Stimulated activated naive CD8-positive, alpha-beta T cell treated with anti-CD3 and anti-CD28 coated beads, Interleukin-15, Interleukin-2, amounts not matched to agents 100 ng/mL and 50 ng/mL, for 24 hours (primary cell): ENCODE measurements around the gene AFG3L2.
"Not testable (repeated sequence)": the region's sequence is repeated elsewhere in the genome, so short reads cannot be mapped to it uniquely, and the experiment has no call there.

ENCODE experiments used
- H3K27ac Mint-ChIP-seq: one replicate; pipeline ENCODE4 v1.8.0; 2021; ENCODE audit warnings: mild to moderate bottlenecking, mixed read lengths
- H3K27me3 Mint-ChIP-seq: one replicate; pipeline ENCODE4 v1.8.0; 2021; ENCODE audit warnings: mixed read lengths
- H3K36me3 Mint-ChIP-seq: one replicate; pipeline ENCODE4 v1.8.0; 2021; ENCODE audit warnings: low read depth, mixed read lengths
- H3K4me1 Mint-ChIP-seq: one replicate; pipeline ENCODE4 v1.8.0; 2021; ENCODE audit warnings: low read depth, mixed read lengths
- H3K4me3 Mint-ChIP-seq: one replicate; pipeline ENCODE4 v1.8.0; 2021; ENCODE audit warnings: mild to moderate bottlenecking, mixed read lengths
- H3K9me3 Mint-ChIP-seq: one replicate; pipeline ENCODE4 v1.8.0; 2021; ENCODE audit warnings: mixed read lengths

AFG3L2 gene

GRCh38 chr18:12382221-12382814, 5.3 kb upstream of the AFG3L2 start:
- not testable (repeated sequence) for H3K4me1 Mint-ChIP-seq, H3K27ac Mint-ChIP-seq, H3K4me3 Mint-ChIP-seq, H3K36me3 Mint-ChIP-seq, H3K27me3 Mint-ChIP-seq, H3K9me3 Mint-ChIP-seq

GRCh38 chr18:12378198-12378558, 1.2 kb upstream of the AFG3L2 start:
- not testable (repeated sequence) for H3K9me3 Mint-ChIP-seq, H3K27me3 Mint-ChIP-seq
- H3K36me3 Mint-ChIP-seq, result peaks cover 19% of the 10 kb centered on the region
- peak overlapping the region; percentile 96 for H3K4me3 Mint-ChIP-seq
- H3K27ac Mint-ChIP-seq, result peak overlapping the region; percentile 99
- peaks cover 34% of the 10 kb centered on the region for H3K4me1 Mint-ChIP-seq

GRCh38 chr18:12377556-12378197, 650 bp upstream of the AFG3L2 start:
- H3K36me3 Mint-ChIP-seq, result peaks cover 21% of the 10 kb centered on the region
- no peaks in the 10 kb centered on the region for H3K27me3 Mint-ChIP-seq
- no peaks in the 10 kb centered on the region for H3K9me3 Mint-ChIP-seq
- peak overlapping the region; percentile 99 for H3K27ac Mint-ChIP-seq
- peak overlapping the region; percentile 96 for H3K4me3 Mint-ChIP-seq
- H3K4me1 Mint-ChIP-seq, result peaks cover 39% of the 10 kb centered on the region

GRCh38 chr18:12376034-12376753, 833 bp downstream of the AFG3L2 start:
- Mint-ChIP-seq H3K4me1 (peaks cover 52% of the 10 kb centered on the region), H3K27ac (peak overlapping the region; percentile 96), H3K9me3 (no peaks in the 10 kb centered on the region), H3K36me3 (peaks cover 32% of the 10 kb centered on the region), H3K27me3 (no peaks in the 10 kb centered on the region), H3K4me3 (peak overlapping the region; percentile 93)

GRCh38 chr18:12374401-12374800, 2.6 kb downstream of the AFG3L2 start:
- Mint-ChIP-seq H3K4me3 (peak overlapping the region; percentile 72), H3K27ac (peak overlapping the region; percentile 26), H3K9me3 (no peaks in the 10 kb centered on the region), H3K4me1 (peaks cover 53% of the 10 kb centered on the region), H3K36me3 (peaks cover 45% of the 10 kb centered on the region), H3K27me3 (no peaks in the 10 kb centered on the region)

GRCh38 chr18:12373771-12374116, 3.3 kb downstream of the AFG3L2 start:
- no peaks in the 10 kb centered on the region for H3K9me3 Mint-ChIP-seq
- no peak overlapping the region for H3K27ac Mint-ChIP-seq
- peaks cover 53% of the 10 kb centered on the region for H3K4me1 Mint-ChIP-seq

GRCh38 chr18:12373116-12373770, 3.8 kb downstream of the AFG3L2 start:
- H3K4me3 Mint-ChIP-seq, result peak overlapping the region; percentile 72
- H3K36me3 Mint-ChIP-seq, result peaks cover 45% of the 10 kb centered on the region
- H3K9me3 Mint-ChIP-seq, result no peaks in the 10 kb centered on the region
- H3K27ac Mint-ChIP-seq, result no peak overlapping the region
- peaks cover 53% of the 10 kb centered on the region for H3K4me1 Mint-ChIP-seq
- H3K27me3 Mint-ChIP-seq, result no peaks in the 10 kb centered on the region

More at GRCh38 chr18:12373771-12374116, 3.3 kb downstream of the AFG3L2 start:
- Mint-ChIP-seq H3K36me3 (peaks cover 45% of the 10 kb centered on the region), H3K27me3 (no peaks in the 10 kb centered on the region), H3K4me3 (peak overlapping the region; percentile 72)

- no peak overlapping the region for H3K4me3 Mint-ChIP-seq
- H3K4me1 Mint-ChIP-seq, result peaks cover 46% of the 10 kb centered on the region
- no peaks in the 10 kb centered on the region for H3K27me3 Mint-ChIP-seq
Observed at GRCh38 chr18:12372406-12372805, 4.6 kb downstream of the AFG3L2 start.

GRCh38 chr18:12371590-12371989, 5.4 kb downstream of the AFG3L2 start:
- Mint-ChIP-seq H3K4me3 (no peak overlapping the region), H3K36me3 (peaks cover 53% of the 10 kb centered on the region), H3K4me1 (peaks cover 44% of the 10 kb centered on the region), H3K27me3 (no peaks in the 10 kb centered on the region), H3K9me3 (no peaks in the 10 kb centered on the region), H3K27ac (no peak overlapping the region)

More at GRCh38 chr18:12372406-12372805, 4.6 kb downstream of the AFG3L2 start:
- Mint-ChIP-seq H3K27ac (no peak overlapping the region), H3K9me3 (no peaks in the 10 kb centered on the region), H3K36me3 (peaks cover 45% of the 10 kb centered on the region)

GRCh38 chr18:12369211-12369610, 7.8 kb downstream of the AFG3L2 start:
- Mint-ChIP-seq H3K4me3 (no peak overlapping the region), H3K9me3 (no peaks in the 10 kb centered on the region), H3K27me3 (no peaks in the 10 kb centered on the region), H3K4me1 (peaks cover 29% of the 10 kb centered on the region), H3K36me3 (peaks cover 54% of the 10 kb centered on the region), H3K27ac (no peak overlapping the region)

- Mint-ChIP-seq H3K27ac (no peak overlapping the region), H3K4me3 (no peak overlapping the region), H3K9me3 (no peaks in the 10 kb centered on the region), H3K36me3 (peaks cover 62% of the 10 kb centered on the region), H3K27me3 (no peaks in the 10 kb centered on the region), H3K4me1 (peaks cover 13% of the 10 kb centered on the region)
Observed at GRCh38 chr18:12366784-12367183, 10.2 kb downstream of the AFG3L2 start.

GRCh38 chr18:12366379-12366778, 10.6 kb downstream of the AFG3L2 start:
- Mint-ChIP-seq H3K4me3 (no peak overlapping the region), H3K36me3 (peaks cover 62% of the 10 kb centered on the region), H3K4me1 (peaks cover 13% of the 10 kb centered on the region), H3K27me3 (no peaks in the 10 kb centered on the region), H3K9me3 (no peaks in the 10 kb centered on the region), H3K27ac (no peak overlapping the region)

GRCh38 chr18:12362473-12363174, 14.4 kb downstream of the AFG3L2 start:
- H3K36me3 Mint-ChIP-seq, result peaks cover 76% of the 10 kb centered on the region
- no peaks in the 10 kb centered on the region for H3K9me3 Mint-ChIP-seq
- no peak overlapping the region for H3K4me3 Mint-ChIP-seq
- H3K27ac Mint-ChIP-seq, result no peak overlapping the region
- H3K4me1 Mint-ChIP-seq, result peaks cover 10% of the 10 kb centered on the region
- no peaks in the 10 kb centered on the region for H3K27me3 Mint-ChIP-seq

GRCh38 chr18:12361770-12362378, 15.2 kb downstream of the AFG3L2 start:
- peaks cover 10% of the 10 kb centered on the region for H3K4me1 Mint-ChIP-seq
- peaks cover 77% of the 10 kb centered on the region for H3K36me3 Mint-ChIP-seq
- no peaks in the 10 kb centered on the region for H3K27me3 Mint-ChIP-seq
- no peaks in the 10 kb centered on the region for H3K9me3 Mint-ChIP-seq
- no peak overlapping the region for H3K27ac Mint-ChIP-seq
- no peak overlapping the region for H3K4me3 Mint-ChIP-seq
